HepG2 (cell line): Measurements from ENCODE around the gene NDUFB10. TPM values are rescaled to one million over a fixed set of nuclear protein-coding genes. Genes with fewer than 3 reads are reported as not detected.

ENCODE experiments used
- ATAD3A ChIP-seq: sonication (generic); formaldehyde crosslinking; IDR thresholded peaks from 2 replicates; pipeline ENCODE4 v1.4.0; 2020; ENCODE audit warnings: missing genetic modification reagents
- CTCF ChIP-seq: sonication (generic); formaldehyde crosslinking; IDR thresholded peaks from 2 replicates; pipeline ENCODE4 v1.5.0; 2020; ENCODE audit warnings: mild to moderate bottlenecking, missing genetic modification reagents, moderate library complexity
- GATAD2A ChIP-seq: IDR thresholded peaks from 2 replicates; pipeline ENCODE4 v1.6.1; 2016
- KAT8 ChIP-seq: IDR thresholded peaks from 2 replicates; pipeline ENCODE4 v1.6.1; 2016; ENCODE audit warnings: missing genetic modification reagents, missing compliant biosample characterization
- KDM5B ChIP-seq: sonication (generic); formaldehyde crosslinking; IDR thresholded peaks from 2 replicates; pipeline ENCODE4 v1.4.0; 2020; ENCODE audit warnings: missing genetic modification reagents, mild to moderate bottlenecking, borderline replicate concordance
- NR1H2 ChIP-seq: sonication (generic); formaldehyde crosslinking; IDR thresholded peaks from 2 replicates; pipeline ENCODE4 v1.8.1; 2022; ENCODE audit warnings: low read depth, missing genetic modification reagents, borderline replicate concordance
- POGK ChIP-seq: sonication (generic); formaldehyde crosslinking; conservative IDR thresholded peaks from 2 replicates; pipeline ENCODE4 v1.8.0; 2022; ENCODE audit warnings: mild to moderate bottlenecking, moderate library complexity, missing genetic modification reagents
- SMARCE1 ChIP-seq: fragments of 450-650 bp; IDR thresholded peaks from 2 replicates; pipeline ENCODE4 v1.6.1; 2017; ENCODE audit warnings: borderline replicate concordance
- TOPORS ChIP-seq: sonication (generic); formaldehyde crosslinking; IDR thresholded peaks from 2 replicates; pipeline ENCODE4 v1.8.0; 2023; ENCODE audit warnings: mild to moderate bottlenecking, missing genetic modification reagents
- ZNF260 ChIP-seq: sonication (generic); formaldehyde crosslinking; IDR thresholded peaks from 2 replicates; pipeline ENCODE4 v1.4.0; 2020; ENCODE audit warnings: missing genetic modification reagents, low read depth, mild to moderate bottlenecking, borderline replicate concordance
- ZNF263 ChIP-seq: sonication (generic); formaldehyde crosslinking; IDR thresholded peaks from 2 replicates; pipeline ENCODE4 v1.4.0; 2020; ENCODE audit warnings: missing genetic modification reagents
- ZNF407 ChIP-seq: sonication (generic); formaldehyde crosslinking; IDR thresholded peaks from one replicate; pipeline ENCODE4 v1.5.1; 2020; ENCODE audit warnings: mild to moderate bottlenecking, missing genetic modification reagents; ENCODE audit errors: not compliant biosample characterization
- polyA plus RNA-seq, 8 experiments: library from polyadenylated mRNA; depleted of rRNA in 3 of 8; stranded (reverse) in 7 of 8; unstranded in 1 of 8; fragments of >200 nt; fragmentation: Illumina TruSeq in 4 of 8; extraction: Trizol in 4 of 8; gene quantifications; 2 replicates each; pipeline versions ENCODE4 v1.2.1 to v1.2.3, GENCODE V29; 2011 to 2016; ENCODE audit warnings: low read depth in 4 of 8, missing spikeins in 1 of 8, mixed read lengths in 1 of 8; ENCODE audit not compliant: insufficient read depth in 1 of 8
- total RNA-seq, 5 experiments: library from RNA; depleted of rRNA; stranded (reverse); fragments of >200 nt; fragmentation: Illumina TruSeq; extraction: Trizol; gene quantifications; 2 replicates each; pipeline ENCODE4 v1.2.3, GENCODE V29; 2016; ENCODE audit warnings: low read depth in 1 of 5

Gene NDUFB10
- total and polyA plus RNA-seq, 2 of the 13 experiments (the other 11 are each of a cell fraction or from before 2014, with no cell fraction given) = 68.6 to 157 TPM

- TF ChIP-seq ZNF407 (CRISPR knock-in tag) (peak; percentile 18), POGK (CRISPR knock-in tag) (0 out of 2 replicates have a peak, but pooled peaks have one; percentile 21), ZNF263 (0 out of 2 replicates have a peak, but pooled peaks have one; percentile 47), CTCF (CRISPR knock-in tag) (peak; percentile 67), SMARCE1 (no peak), TOPORS (CRISPR knock-in tag) (no peak), KDM5B (no peak), KAT8 (CRISPR knock-in tag) (0 out of 2 replicates have a peak, but pooled peaks have one; percentile 24), ZNF260 (CRISPR knock-in tag) (no peak), NR1H2 (no peak), ATAD3A (CRISPR knock-in tag) (no peak), GATAD2A (CRISPR knock-in tag) (peak; percentile 37)
These were observed 35.9 kb upstream of the NDUFB10 start (continued) for GRCh38 chr16:1923299-1924034.
